GM10266 (cell line): ENCODE data around the gene SEC14L1.

Experiments
- DNase-seq: peaks from one replicate; pipeline ENCODE4 v3.0.0; 2012; ENCODE audit errors: extremely low spot score
- CTCF ChIP-seq: IDR thresholded peaks from 2 replicates; pipeline ENCODE4 v1.5.1; 2012; ENCODE audit warnings: mild to moderate bottlenecking, low read depth; ENCODE audit not compliant: control insufficient read depth, insufficient read depth; ENCODE audit errors: missing control alignments

Gene SEC14L1

GRCh38 chr17:77230436-77230830, 89.7 kb downstream of the SEC14L1 start:
- DNase-seq: no peak
- no peak for TF ChIP-seq CTCF

GRCh38 chr17:77231076-77231871, 90.5 kb downstream of the SEC14L1 start:
- DNase-seq: no peak
- no peak for TF ChIP-seq CTCF

- no peak for TF ChIP-seq CTCF
- no peak for DNase-seq
Observed at GRCh38 chr17:77233127-77233526, 92.4 kb downstream of the SEC14L1 start.

- no peak for TF ChIP-seq CTCF
- peak; percentile 64 for DNase-seq
Observed at GRCh38 chr17:77233635-77234334, 93.0 kb downstream of the SEC14L1 start.

GRCh38 chr17:77234695-77235094, 93.9 kb downstream of the SEC14L1 start:
- DNase-seq: no peak
- no peak for TF ChIP-seq CTCF

GRCh38 chr17:77235370-77235941, 94.7 kb downstream of the SEC14L1 start:
- DNase-seq: no peak
- TF ChIP-seq CTCF: no peak

- DNase-seq: no peak
Observed at GRCh38 chr17:77237232-77238008, 96.7 kb downstream of the SEC14L1 start.

More at GRCh38 chr17:77237232-77238008, 96.7 kb downstream of the SEC14L1 start:
- no peak for TF ChIP-seq CTCF
